Thyroid gland (tissue), 4 donors: ENCODE data around the gene KRTAP5-5.

Experiments used
- CTCF ChIP-seq, 6 experiments: fragments of 200-600 bp in 3 of 6; fragments of 450-650 bp in 3 of 6; sonication (generic) in 3 of 6; IDR thresholded peaks; one replicate each; pipeline ENCODE4 v1.5.1; 2016 to 2019; ENCODE audit warnings: antibody characterized with exemption in 6 of 6, mild to moderate bottlenecking in 2 of 6, inconsistent platforms in 1 of 6, moderate library complexity in 1 of 6
- POLR2A ChIP-seq, 2 donors: fragments of 450-650 bp; IDR thresholded peaks; one replicate each; pipeline ENCODE4 v1.6.1; 2017; ENCODE audit warnings: antibody characterized with exemption in 2 of 2, mild to moderate bottlenecking in 2 of 2, moderate library complexity in 1 of 2

DNA sequence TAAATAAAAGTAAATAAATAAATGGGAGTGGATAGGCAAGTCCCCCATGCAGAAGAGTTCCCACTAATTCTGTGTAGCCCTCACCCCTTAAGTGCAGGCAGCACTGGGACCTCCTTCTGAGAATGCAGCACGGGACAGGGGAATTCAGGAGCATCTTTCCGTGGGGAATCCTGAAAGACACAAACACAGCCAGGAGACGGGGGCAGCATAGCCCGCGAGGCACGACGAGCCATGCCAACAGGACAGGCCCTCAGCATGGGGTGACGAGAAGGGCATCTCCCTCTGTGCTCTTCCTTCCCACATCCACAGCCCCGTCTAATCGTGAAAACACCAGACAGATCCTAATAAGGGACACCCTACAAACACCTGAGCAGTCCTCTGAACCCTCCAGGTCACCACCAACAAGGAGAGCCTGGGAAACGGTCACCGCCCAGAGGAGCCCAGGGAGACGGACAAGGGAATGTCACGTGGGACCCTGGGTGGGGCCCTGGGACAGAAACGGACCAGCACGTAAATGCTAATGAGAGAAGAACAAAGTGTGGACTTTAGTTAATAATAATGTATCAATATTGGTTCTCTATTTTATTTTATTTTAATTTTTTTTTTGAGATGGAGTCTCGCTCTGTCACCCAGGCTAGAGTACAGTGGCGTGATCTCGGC, 6.8 kb downstream of the KRTAP5-5 start:
- TF ChIP-seq CTCF (IDR thresholded peaks at IDR 0.05) (no peak), POLR2A (IDR thresholded peaks at IDR 0.05) (no peak)
